Mesodermal cell (in vitro differentiated cells): ENCODE measurements around the gene ZNF346.

Source experiments
- H3K27ac ChIP-seq: 2 replicates; pipeline ENCODE4 v1.7.0; 2013; ENCODE audit warnings: mild to moderate bottlenecking, low read depth, low read length, moderate library complexity; ENCODE audit not compliant: severe bottlenecking
- H3K36me3 ChIP-seq: 2 replicates; pipeline ENCODE4 v1.7.1; 2013; ENCODE audit warnings: mild to moderate bottlenecking, low read length, moderate library complexity; ENCODE audit not compliant: control insufficient read depth, insufficient read depth
- H3K4me1 ChIP-seq: one replicate; pipeline ENCODE4 v1.7.1; 2013; ENCODE audit warnings: mild to moderate bottlenecking, low read length; ENCODE audit not compliant: insufficient read depth, control insufficient read depth, poor library complexity, severe bottlenecking
- H3K4me3 ChIP-seq: 2 replicates; pipeline ENCODE4 v1.7.0; 2013; ENCODE audit warnings: low read length, control low read depth, mild to moderate bottlenecking; ENCODE audit not compliant: insufficient read depth, poor library complexity, severe bottlenecking; ENCODE audit errors: extremely low read depth
- H3K9me3 ChIP-seq: 2 replicates; pipeline ENCODE4 v1.7.1; 2013; ENCODE audit warnings: mild to moderate bottlenecking, low read length, moderate library complexity; ENCODE audit not compliant: control insufficient read depth
- WGBS, 2 experiments: methylation state at CpG; one replicate each; pipeline ENCODE4 v1.1.5; 2013; ENCODE audit warnings: missing lambda C conversion rate in 2 of 2; ENCODE audit not compliant: insufficient coverage in 2 of 2; 5-methylcytosine and 5-hydroxymethylcytosine counted together

ZNF346 gene

DNA sequence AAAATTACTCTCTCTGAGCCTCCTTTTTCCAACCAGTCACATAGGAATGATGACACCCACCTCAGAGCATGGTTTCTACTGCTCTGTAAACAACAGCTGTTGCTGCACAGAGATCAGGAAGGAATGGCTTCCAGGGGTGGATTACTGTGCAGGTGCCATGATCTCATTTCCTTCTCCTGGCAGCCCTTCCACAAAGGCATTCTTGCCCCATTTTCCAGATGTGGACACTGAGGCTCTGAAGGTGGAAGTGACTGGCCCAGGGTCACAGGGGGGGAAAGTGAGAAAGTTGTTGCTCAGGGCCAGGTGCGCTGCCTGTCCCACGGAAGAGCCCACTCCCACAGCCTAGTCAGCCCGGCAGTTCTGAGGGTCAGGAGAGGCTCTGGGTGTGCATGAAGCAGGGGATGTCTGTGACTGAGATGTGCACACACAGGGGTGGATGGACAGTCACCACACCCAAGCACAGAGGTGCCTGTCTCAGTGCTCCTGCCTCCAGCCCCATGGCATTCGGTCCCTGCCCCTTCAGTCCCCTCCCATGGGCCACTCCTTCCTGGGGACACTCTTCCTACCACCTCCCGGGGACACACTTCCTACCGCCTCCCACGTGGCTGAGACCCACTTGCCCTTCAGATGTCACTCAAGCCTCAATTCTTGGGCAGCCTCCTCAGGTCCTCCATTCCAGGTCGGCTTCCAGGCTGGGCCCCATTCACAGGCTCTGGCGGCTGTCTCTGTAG is 81.2 kb downstream of the ZNF346 start:
- 76 to 81% methylated on average over 9 of the region's 9 CpGs for WGBS, 2 experiments
- Histone ChIP-seq H3K4me3 (no peak overlapping the region), H3K9me3 (no peaks in the 10 kb centered on the region), H3K36me3 (no peaks in the 10 kb centered on the region), H3K4me1 (no peaks in the 10 kb centered on the region), H3K27ac (no peak overlapping the region)

DNA sequence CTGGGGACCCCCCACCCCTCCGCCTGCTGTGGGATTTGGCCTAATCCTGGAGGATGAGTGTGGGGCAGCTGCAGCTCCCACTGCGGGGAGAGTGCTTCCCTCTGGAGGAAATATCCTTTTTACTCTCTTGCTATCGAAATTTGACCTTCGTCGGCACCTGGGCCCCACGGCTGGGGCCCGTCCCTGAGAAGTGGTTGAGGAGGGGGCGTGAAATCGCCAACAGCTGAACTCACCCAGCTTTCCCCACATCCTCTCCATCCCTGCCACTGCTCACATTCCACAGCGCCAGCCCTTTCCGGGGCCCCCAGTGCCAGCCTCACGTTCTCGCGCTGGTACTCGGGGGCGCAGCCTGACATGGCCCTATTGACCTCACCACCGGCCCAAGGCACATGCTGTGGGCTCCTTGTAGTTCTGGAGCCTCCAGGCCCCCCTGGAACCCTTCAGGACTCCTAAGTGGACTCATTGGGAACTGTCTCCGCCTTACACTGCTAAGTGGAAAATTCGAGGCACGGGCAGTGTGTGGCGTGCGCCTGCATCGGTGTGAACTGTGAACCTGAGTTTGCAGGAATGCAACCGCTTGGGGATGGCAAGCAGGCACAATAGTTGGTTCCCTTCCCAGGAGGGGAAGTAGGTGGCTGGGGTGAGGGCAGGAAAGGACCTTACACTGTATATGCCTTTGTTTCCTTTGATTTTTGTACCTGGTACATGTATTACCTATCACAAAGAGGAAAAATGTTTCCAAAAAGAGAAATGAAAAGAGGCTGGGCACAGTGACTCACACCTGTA is 83.4 kb downstream of the ZNF346 start:
- H3K27ac ChIP-seq, result no peak overlapping the region
- 83 to 89% methylated on average over 16 of the region's 24 CpGs for WGBS, 2 experiments
- H3K36me3 ChIP-seq, result no peaks in the 10 kb centered on the region
- H3K4me3 ChIP-seq, result no peak overlapping the region
- H3K4me1 ChIP-seq, result no peaks in the 10 kb centered on the region
- H3K9me3 ChIP-seq, result no peaks in the 10 kb centered on the region

DNA sequence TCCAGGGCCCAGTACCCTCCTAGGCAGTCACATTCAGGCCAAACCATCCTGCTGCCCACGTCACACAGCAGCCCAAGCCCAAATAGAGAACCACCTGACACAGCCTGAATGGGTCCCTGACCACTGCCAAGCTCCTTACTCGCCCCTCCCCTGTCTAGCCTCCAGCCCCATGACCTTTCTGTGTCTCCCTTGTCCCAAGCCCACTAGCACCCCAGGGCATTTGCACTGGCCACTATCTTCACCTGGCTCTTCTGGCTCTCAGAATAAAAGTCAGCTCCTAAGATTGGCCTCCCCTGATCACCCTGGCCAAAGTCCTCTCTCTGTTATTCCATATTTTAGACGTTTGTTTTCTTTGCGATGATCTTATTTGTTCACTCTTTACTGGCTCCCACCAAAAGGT is 84.7 kb downstream of the ZNF346 start:
- no peaks in the 10 kb centered on the region for H3K4me1 ChIP-seq
- WGBS, 2 experiments, result 89 to 90% methylated on average over 4 of the region's 4 CpGs
- H3K36me3 ChIP-seq, result no peaks in the 10 kb centered on the region
- H3K4me3 ChIP-seq, result no peak overlapping the region
- H3K27ac ChIP-seq, result no peak overlapping the region
- H3K9me3 ChIP-seq, result no peaks in the 10 kb centered on the region

DNA sequence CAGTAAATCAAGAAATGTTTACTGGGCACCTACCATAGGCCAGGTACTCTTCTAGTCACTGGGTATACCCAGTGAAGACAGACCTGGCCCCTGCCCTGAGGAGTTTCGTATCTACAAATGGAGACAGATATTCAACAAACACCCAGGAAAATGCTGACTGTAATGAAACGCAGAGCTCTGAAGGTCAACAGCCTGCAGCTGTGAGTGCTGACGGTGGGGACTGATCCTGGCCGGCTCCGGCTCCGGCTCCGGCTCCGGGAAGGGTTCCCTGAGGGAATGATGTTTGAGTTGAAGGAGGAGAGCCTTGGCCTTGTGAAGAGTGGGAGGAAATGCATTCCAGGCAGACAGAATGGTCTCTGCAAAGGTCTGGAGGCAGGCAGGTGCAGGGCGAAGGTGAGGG is 87.3 kb downstream of the ZNF346 start:
- no peak overlapping the region for H3K27ac ChIP-seq
- no peaks in the 10 kb centered on the region for H3K9me3 ChIP-seq
- no peaks in the 10 kb centered on the region for H3K36me3 ChIP-seq
- no peaks in the 10 kb centered on the region for H3K4me1 ChIP-seq
- 94 to 97% methylated on average over 7 to 8 of the region's 9 CpGs for WGBS, 2 experiments
- no peak overlapping the region for H3K4me3 ChIP-seq

DNA sequence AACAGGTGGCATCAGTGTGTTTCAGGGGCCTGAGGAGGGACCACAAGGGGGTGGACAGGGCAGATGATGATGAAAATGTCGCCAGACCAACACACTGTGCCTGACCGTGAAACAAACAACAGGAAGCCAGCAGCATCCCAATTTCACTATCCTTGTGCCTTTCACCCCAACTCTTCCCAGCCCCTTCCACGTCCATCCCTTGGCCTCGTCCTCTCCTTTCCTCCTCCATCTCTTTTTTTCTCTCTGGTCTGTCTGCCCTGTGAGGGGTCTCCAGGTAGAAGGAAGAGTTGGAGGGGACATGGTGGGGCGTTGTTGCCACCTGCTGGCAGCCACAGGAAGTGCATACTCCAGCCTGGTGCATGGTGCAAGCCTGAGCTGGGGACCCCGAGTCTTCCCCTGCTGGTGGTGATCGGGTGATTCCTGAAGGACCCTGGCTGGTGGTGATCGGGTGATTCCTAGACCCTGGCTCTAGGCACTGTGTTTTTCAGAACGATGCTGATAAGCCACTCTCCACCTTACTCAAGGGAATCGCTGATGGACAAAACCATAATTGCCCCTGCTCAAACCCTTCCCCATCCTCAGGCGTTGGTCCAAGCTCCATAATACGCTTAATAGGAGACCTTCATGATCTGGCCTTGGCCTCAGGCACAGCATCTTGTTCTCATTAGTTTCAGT is 89.4 kb downstream of the ZNF346 start:
- Histone ChIP-seq H3K27ac (no peak overlapping the region), H3K4me1 (no peaks in the 10 kb centered on the region), H3K9me3 (no peaks in the 10 kb centered on the region), H3K4me3 (no peak overlapping the region), H3K36me3 (no peaks in the 10 kb centered on the region)
- 45 to 47% methylated on average over 10 of the region's 12 CpGs for WGBS, 2 experiments

DNA sequence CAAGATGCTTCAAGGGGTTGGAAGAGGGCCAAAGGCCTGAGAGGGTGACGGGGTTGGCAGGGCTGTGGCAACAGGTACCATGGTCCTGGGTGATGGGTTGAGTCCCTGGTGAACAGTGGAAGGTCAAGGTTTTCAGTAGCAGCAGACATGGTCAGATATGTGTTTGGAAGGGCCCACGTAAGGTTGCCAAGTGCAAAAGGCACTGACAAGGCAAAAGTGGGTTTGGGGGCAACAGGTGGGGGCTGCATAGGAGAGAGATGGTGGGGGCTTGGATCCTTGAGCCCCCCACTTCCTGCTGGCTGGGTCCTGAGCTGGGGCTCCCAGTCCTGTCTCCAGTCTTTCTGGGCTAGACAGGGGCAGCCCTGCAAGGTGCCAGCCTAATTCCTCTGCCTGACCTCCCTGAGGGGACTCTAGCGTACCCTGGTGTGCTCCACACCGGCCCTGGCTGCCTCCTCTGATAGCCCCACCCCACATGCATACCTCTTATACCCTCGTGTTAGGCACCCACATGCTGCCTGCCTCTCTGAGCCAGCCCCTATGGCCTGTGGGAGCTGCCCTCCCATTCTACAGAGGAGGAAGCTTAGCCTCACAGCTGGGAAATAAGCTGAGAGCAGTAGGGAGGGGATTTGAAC is 90.2 kb downstream of the ZNF346 start:
- Histone ChIP-seq H3K4me1 (no peaks in the 10 kb centered on the region), H3K27ac (no peak overlapping the region), H3K4me3 (no peak overlapping the region), H3K36me3 (no peaks in the 10 kb centered on the region), H3K9me3 (no peaks in the 10 kb centered on the region)
- 77 to 100% methylated on average over 2 to 5 of the region's 5 CpGs for WGBS, 2 experiments

DNA sequence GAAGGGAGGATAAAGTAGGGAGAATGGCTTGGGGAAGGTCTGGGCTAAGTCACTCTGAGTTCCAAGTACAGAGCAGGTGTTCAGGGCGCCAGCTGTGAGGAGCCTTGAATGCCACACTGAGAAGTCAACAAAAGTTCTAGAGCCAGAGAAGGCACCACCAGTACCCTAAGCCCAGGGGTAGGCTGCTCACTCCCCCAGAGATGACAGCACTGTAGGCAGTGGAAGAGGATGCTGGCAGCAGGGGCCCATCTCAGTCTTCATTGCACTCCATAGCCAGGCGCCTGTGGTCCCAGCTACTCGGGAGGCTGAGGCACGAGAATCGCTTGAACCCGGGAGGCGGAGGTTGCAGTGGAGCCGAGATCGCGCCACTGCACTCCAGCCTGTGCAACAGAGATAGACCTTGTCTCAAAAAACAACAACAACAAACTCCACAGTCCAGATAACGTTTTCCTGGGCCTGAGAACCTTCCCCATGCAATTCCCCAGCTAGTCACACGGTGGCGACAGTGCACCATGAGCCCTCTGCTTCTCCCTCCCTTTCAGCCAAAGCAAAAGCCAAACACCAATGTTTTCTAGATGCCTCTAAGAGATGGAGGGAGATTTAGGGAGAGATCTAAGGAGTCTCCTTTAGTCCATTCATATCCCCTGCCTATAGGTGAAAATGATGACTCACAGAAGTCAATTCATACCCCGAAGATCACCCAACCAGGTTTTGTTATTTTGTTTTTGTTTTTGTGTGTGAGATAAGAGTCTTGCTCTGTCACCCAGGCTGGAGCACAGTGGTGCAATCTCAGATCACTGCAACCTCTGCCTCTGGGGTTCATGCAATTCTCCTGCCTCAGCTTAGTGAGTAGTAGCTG is 91.3 kb downstream of the ZNF346 start:
- H3K36me3 ChIP-seq, result no peaks in the 10 kb centered on the region
- H3K4me3 ChIP-seq, result no peak overlapping the region
- no peaks in the 10 kb centered on the region for H3K9me3 ChIP-seq
- H3K4me1 ChIP-seq, result no peaks in the 10 kb centered on the region
- no peak overlapping the region for H3K27ac ChIP-seq
- WGBS, 2 experiments, result 12 to 27% methylated on average over 5 to 10 of the region's 14 CpGs

DNA sequence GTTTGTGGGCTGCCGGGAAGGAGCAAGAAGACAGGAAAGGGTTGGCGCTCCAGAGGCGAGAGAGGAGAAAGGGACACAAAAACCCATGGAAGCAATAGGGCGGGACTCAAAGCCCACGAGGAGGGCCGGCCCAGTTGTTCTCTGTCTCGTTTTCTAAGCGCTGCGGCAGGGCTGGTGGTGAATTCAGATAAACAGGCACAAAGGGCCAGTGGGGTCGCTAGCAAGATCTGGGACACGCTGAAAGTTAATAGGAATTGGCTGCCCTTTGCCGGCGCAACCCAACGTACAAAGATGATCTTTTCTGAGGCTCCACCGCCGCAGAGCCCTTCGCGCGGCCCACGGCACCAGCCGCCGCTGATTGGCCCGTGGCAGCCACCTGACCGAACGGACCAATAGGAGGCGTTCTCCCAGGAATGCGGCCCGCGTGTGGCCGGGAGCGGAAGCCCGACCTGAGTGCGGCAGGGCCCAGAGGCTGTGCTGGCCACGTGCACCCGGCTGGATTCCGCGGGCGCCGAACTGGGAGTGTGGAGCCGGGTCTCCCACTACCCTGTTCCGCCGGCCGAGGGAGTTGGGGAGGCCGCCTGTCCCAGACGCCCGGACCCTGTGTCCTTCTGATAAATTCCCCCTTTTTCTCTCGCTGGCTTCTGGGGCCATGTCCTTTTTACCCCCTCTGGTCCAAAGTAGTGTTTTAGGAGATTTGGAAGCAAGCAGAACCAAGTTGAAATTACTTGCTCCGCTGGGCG is 94.3 kb downstream of the ZNF346 start:
- 82 to 92% methylated on average over 46 to 49 of the region's 49 CpGs for WGBS, 2 experiments
- H3K4me3 ChIP-seq, result no peak overlapping the region
- no peak overlapping the region for H3K27ac ChIP-seq
- no peaks in the 10 kb centered on the region for H3K4me1 ChIP-seq
- no peaks in the 10 kb centered on the region for H3K36me3 ChIP-seq
- H3K9me3 ChIP-seq, result no peaks in the 10 kb centered on the region

DNA sequence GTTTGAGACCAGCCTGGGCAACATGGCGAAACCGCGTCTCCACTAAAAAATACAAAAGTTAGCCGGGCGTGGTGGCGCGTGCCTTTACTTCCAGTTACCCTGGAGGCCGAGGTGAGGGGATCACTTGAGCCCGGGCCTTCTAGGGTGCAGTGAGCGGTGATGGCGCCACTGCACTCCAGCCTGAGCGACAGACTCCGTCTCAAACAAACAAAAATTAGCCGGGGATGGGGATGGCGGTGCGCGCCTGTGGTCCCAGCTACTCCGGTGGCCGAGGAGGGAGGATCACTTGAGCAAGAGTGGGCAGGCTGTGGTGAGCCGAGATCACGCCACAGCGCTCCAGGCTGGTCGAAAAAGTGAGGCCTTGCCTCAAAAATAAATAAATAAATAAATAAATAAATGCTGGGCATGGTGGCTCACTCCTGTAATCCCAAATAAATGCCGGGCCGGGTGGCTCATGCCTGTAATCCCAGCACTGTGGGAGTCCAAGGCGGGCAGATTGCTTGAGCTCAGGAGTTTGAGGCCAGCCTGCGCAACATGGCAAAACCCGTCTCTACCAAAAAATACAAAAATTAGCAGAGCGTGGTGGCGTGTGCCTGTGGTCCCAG is 95.0 kb downstream of the ZNF346 start:
- Histone ChIP-seq H3K9me3 (no peaks in the 10 kb centered on the region), H3K36me3 (no peaks in the 10 kb centered on the region), H3K27ac (no peak overlapping the region), H3K4me3 (no peak overlapping the region), H3K4me1 (no peaks in the 10 kb centered on the region)
- WGBS, 2 experiments, result 95 to 98% methylated on average over 21 to 26 of the region's 30 CpGs
